ENCODE measurements around the gene ETF1.

ETF1 gene

DNA sequence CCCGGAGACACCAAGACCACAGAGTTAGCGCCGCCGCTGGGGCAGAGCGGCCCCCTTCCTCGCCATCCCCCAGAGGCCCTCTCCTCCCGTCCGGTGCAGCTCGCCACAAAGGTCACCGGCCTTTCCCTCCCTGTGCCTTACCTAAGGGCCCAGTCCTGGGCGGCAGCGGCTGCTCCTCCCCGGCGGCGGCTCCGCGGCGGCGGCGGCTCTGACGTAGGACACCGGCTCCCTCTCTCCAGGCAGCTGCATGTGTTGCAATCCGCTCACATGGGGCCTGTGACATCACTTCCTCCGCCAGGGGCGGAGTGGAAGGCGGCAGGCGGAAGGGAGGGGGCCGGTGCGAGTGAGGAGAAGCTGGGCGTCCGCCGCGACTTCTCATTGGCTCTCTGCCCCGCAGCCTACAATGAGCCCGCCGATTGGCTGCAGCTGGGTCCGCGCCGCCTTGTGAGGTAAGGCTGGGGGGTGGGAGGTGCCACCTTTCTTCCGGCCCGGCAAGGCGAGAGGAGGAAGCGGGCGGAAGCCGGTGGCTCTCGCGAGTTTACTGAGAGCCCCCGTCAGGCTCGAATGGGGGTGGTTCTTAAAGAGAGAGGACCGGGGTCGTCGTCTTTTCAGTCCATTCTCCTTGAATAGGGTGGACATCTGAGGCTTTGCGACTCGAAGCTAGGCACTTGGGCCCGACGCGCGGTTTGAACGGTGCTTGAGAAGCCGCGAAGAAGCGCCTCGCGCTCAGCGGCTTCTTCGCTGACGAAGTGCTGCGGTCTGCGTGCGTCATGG, at the start of gene ETF1:
TSS of gene ETF1 (minus strand) at position 281 of the 774 bp plus-strand sequence. CDS start 318 bp downstream, outside the sequence.
- peak; percentile 100 for DNase-seq (ENCODE audit: low spot score)

GRCh38 chr5:138588013-138588788, 45.2 kb upstream of the ETF1 start:
- DNase-seq (ENCODE audit: low spot score), result no peak

DNA sequence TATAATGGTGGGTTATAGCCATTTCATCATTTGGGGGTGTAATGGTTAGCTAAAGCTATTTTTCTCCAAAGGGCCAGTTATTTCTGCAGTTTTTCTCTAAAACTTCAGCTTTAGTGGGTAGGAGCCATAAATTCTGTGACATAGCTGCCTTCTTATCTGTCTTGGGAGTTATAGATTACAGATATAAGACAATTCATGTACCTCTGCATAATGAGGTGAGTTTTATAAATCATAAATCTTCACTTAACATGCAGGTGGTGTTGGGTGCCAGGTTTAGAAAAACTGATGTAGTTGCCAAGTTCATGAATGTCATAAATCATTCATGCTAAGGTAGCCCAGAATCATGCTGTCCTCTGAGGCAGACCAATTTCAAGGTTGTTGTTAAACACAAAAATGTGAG, 42.1 kb upstream of the ETF1 start:
- DNase-seq (ENCODE audit: low spot score), result no peak

DNA sequence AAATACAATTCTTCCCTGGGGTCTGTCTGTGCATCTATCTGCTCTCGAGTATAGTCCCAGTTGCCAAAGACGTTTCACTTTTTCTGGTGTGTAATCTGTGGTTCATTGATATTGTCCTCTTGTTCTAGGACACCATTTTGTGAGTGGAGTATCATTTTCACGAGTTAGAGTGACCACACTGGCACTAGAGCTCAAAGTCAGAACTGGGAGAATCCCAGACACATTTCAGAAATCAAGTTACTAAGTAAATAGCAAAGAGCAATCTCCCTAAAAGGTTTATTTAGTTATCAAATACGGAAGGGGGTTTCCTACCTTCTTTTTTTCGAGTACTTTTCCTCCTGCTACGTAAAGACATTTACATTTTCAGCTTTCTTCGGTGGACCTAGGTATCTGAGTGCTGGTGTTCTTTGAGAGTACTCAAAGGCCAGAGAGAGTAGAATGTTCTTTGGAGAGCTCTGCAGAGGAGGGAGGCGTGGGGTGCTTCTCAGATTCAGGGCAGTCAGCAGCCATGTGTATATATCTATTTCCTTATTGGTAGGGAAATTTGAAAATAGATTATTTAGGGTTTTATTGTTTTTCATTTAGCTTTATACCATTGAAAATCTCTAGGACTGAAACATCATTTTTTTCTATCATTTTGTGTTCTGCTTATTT, 41.1 kb upstream of the ETF1 start:
- DNase-seq (ENCODE audit: low spot score), result no peak

DNA sequence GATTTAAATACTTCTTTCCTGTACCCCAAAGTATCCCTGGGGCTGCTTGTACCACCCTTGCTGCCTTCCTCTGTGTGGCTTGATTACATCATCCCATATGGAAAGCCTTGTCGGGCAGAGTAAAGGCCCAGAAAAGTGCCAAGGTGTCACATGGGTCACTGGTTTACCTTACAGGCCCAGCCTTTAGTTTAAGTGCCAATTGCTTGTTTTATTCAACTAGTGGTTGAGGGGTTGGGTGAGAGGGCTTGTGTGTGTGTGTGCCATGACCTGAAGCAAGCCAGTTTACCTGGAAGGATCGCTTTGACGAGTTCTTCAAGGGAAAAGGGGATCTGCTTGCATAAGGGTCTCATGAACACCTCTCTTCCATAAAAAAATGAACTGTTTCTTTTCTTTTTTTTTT, 39.9 kb upstream of the ETF1 start:
- DNase-seq (ENCODE audit: low spot score), result no peak

GRCh38 chr5:138580777-138581176, 37.7 kb upstream of the ETF1 start:
- no peak for DNase-seq (ENCODE audit: low spot score)

GRCh38 chr5:138580001-138580400, 37.0 kb upstream of the ETF1 start:
- DNase-seq (ENCODE audit: low spot score), result no peak

DNA sequence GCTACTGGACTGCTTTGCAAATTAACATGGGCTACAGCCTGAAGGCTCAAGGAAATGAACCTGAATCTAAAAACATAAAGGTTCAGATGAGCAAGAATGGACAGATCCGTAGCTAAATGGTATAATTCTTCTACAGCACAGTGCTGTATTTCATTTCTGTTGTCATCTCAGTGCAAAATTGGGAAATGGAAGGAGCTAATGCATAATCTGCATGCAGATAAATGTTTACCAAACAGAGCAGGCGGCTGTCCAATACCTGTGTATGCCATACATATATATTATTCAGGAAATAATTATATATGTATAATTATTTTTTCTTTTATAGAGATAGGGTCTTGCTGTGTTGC, 36.5 kb upstream of the ETF1 start:
- no peak for DNase-seq (ENCODE audit: low spot score)

DNA sequence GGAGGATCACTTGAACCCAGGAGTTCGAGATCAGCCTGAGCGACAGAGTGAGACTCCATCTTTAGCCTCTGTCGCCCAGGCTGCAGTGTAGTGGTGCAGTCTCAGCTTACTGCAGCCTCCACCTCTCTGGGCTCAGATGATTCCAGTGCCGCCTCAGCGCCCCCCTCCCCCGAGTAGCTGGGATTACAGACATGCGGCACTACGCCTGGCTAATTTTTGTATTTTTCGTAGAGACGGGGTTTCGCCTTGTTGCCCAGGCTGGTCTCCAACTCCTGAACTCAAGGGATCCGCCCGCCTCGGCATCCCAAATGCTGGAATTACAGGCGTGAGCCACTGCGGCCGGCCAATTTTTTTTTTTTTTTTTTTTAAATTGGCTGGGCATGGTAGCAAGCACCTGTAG, 34.4 kb upstream of the ETF1 start:
- no peak for DNase-seq (ENCODE audit: low spot score)

GRCh38 chr5:138575194-138576015, 32.4 kb upstream of the ETF1 start, which contains the start of gene HSPA9:
Gene HSPA9 (minus strand): TSS chr5:138575401. CDS start chr5:138575318, 83 bp downstream.
- DNase-seq (ENCODE audit: low spot score), result peak; percentile 99

DNA sequence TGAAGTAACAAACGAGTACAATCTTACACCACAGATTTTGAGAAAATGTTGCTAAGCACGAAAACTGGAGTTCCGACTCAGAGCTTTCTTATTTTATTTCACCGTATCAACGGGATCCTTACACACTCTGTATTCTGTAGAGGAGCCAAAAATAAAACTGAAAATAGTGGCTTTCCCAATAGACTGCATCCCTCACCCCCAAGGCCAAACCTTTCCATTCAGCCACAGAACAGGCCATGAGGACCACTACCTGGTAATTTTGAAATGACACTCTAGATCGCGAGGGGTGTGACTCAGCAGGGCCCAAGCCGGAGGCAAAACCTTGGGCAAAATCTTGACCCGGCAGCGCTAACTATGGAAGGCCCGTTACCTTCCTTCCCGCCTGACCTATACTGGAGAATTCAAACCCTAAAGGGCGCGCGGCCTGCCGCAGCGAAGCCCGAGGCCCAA, 31.7 kb upstream of the ETF1 start:
- DNase-seq (ENCODE audit: low spot score), result no peak

- no peak for DNase-seq (ENCODE audit: low spot score)
These were observed 31.1 kb upstream of the ETF1 start for GRCh38 chr5:138573949-138574670.

DNA sequence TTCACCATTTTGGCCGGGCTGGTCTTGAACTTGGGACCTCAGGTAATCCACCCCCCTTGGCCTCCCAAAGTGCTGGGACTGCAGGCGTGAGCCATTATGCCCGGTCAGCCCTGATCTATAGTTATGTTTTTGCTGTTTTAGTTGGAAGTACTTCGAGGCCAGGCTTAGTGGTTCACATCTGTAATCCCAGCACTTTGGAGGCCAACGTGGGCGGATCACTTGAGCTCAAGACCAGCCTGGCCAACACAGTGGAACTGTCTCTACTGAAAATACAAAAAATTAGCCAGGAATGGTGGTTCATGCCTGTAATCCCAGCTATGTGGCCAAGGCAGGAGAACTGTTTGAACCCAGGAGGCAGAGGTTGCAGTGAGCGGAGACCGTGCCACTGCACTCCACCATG, 30.2 kb upstream of the ETF1 start:
- DNase-seq (ENCODE audit: low spot score), result no peak

DNA sequence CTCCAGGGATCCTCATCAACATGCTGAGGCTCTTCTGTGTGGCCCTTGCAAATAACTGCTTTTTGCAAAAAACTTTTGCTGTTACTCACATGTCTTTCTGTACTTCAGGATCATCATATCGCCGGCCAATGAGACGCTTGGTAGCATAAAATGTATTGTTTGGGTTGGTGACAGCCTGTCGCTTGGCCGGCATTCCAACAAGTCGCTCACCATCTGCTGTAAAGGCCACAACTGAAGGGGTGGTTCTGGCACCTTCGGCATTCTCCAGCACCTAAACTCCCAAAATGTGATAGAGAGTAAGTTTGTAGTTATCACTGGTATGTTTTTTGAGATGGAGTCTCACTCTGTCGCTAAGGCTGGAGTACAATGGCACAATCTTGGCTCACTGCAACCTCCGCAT, 27.8 kb upstream of the ETF1 start:
- no peak for DNase-seq (ENCODE audit: low spot score)

DNA sequence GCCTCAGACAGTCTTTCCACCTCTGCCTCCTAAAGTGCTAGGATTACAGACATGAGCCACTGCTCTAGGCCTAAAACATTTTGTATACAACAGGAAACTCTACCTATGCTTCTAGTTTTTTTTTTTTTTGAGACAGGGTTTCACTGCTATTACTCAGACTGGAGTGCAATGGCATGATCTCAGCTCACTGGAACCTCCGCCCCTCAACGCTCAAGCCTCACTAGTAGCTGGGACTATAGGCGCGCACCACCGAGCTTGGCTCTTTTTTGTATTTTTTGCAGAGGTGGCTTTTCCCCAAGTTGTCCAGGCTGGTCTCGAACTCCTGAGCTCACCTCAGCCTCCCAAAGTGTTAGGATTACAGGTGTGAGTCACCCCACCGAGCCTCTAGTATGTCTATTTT, 26.7 kb upstream of the ETF1 start:
- DNase-seq (ENCODE audit: low spot score), result no peak

GRCh38 chr5:138568061-138568824, 25.2 kb upstream of the ETF1 start:
- no peak for DNase-seq (ENCODE audit: low spot score)

GRCh38 chr5:138566792-138567191, 23.8 kb upstream of the ETF1 start:
- DNase-seq (ENCODE audit: low spot score), result no peak

GRCh38 chr5:138565100-138565821, 22.2 kb upstream of the ETF1 start:
- peak; percentile 67 for DNase-seq (ENCODE audit: low spot score)

GRCh38 chr5:138564242-138564641, 21.2 kb upstream of the ETF1 start:
- DNase-seq (ENCODE audit: low spot score), result no peak
